WTC11 (cell line): ENCODE results near the gene FBRSL1. TPM values are rescaled to one million over a fixed set of nuclear protein-coding genes. Genes with fewer than 3 reads are reported as not detected.

Source experiments
- ATAC-seq: fragments of 200-7000 bp; cut with Tn5 transposase; 2 replicates; pipeline ENCODE4 v1.10.0; 2021; ENCODE audit warnings: mild to moderate bottlenecking, moderate library complexity
- CTCF ChIA-PET: fragments of 300-600 bp; sonication (Branson Sonifier 250); formaldehyde crosslinking; loops from one replicate; lab custom pipeline; 2021; ENCODE audit warnings: antibody characterized with exemption; lab: Charles Lee
- POLR2A ChIA-PET: fragments of 350-600 bp; sonication (Branson Sonifier 250); formaldehyde crosslinking; loops from one replicate; lab custom pipeline; 2021; ENCODE audit warnings: antibody characterized with exemption; lab: Charles Lee
- DNase-seq: peaks from one replicate; pipeline ENCODE4 v3.0.0; 2021; ENCODE audit warnings: low spot score
- H3K27ac Mint-ChIP-seq: 2 replicates; pipeline ENCODE4 v1.8.0; 2021; ENCODE audit warnings: mixed read lengths
- H3K27me3 Mint-ChIP-seq: 2 replicates; pipeline ENCODE4 v1.8.0; 2021; ENCODE audit warnings: low read depth, mild to moderate bottlenecking, moderate library complexity, mixed read lengths
- H3K36me3 Mint-ChIP-seq: 2 replicates; pipeline ENCODE4 v1.8.0; 2021; ENCODE audit warnings: mixed read lengths
- H3K4me1 Mint-ChIP-seq: 2 replicates; pipeline ENCODE4 v1.8.0; 2022; ENCODE audit warnings: mixed read lengths
- H3K4me3 Mint-ChIP-seq: 2 replicates; pipeline ENCODE4 v1.8.0; 2021; ENCODE audit warnings: mild to moderate bottlenecking, moderate library complexity, mixed read lengths
- H3K9me3 Mint-ChIP-seq: 2 replicates; pipeline ENCODE4 v1.8.0; 2021; ENCODE audit warnings: mixed read lengths
- ESRRA ChIP-seq: sonication (generic); formaldehyde crosslinking; IDR thresholded peaks from 2 replicates; pipeline ENCODE4 v1.8.1; 2022; ENCODE audit warnings: mild to moderate bottlenecking, missing genetic modification reagents, borderline replicate concordance
- GABPB1 ChIP-seq: sonication (generic); formaldehyde crosslinking; IDR thresholded peaks from 2 replicates; pipeline ENCODE4 v1.8.1; 2023; ENCODE audit warnings: mild to moderate bottlenecking, missing genetic modification reagents
- HMGA2 ChIP-seq: fragments of 250-450 bp; sonication (Bioruptor Pico); IDR thresholded peaks from 2 replicates; pipeline ENCODE4 v1.4.0; 2021; ENCODE audit warnings: mild to moderate bottlenecking, moderate library complexity
- KAT7 ChIP-seq: sonication (generic); formaldehyde crosslinking; IDR thresholded peaks from 2 replicates; pipeline ENCODE4 v1.8.1; 2023; ENCODE audit warnings: missing genetic modification reagents, mild to moderate bottlenecking, borderline replicate concordance
- SOX15 ChIP-seq: fragments of 250-450 bp; sonication (Bioruptor Pico); IDR thresholded peaks from 2 replicates; pipeline ENCODE4 v1.9.0; 2021; ENCODE audit warnings: mild to moderate bottlenecking
- SP1 ChIP-seq: sonication (generic); formaldehyde crosslinking; conservative IDR thresholded peaks from 2 replicates; pipeline ENCODE4 v1.8.1; 2022; ENCODE audit warnings: missing genetic modification reagents
- TP53 ChIP-seq: sonication (generic); formaldehyde crosslinking; IDR thresholded peaks from 2 replicates; pipeline ENCODE4 v1.8.1; 2023; ENCODE audit warnings: mild to moderate bottlenecking, missing genetic modification reagents
- ZNF263 ChIP-seq: sonication (generic); formaldehyde crosslinking; IDR thresholded peaks from 2 replicates; pipeline ENCODE4 v1.8.1; 2022; ENCODE audit warnings: low read depth, mild to moderate bottlenecking, moderate library complexity, missing genetic modification reagents
- ZNF423 ChIP-seq: fragments of 250-450 bp; sonication (Bioruptor Pico); IDR thresholded peaks from 2 replicates; pipeline ENCODE4 v2.1.2; 2022; ENCODE audit warnings: mild to moderate bottlenecking, moderate library complexity
- total RNA-seq: library from RNA; stranded (reverse); gene quantifications from 3 replicates; pipeline ENCODE4 v1.2.3, GENCODE V29; 2021
- TF ChIP-seq, protein P1 (sequence below): fragments of 250-450 bp; sonication (Bioruptor Pico); IDR thresholded peaks from 2 replicates; pipeline ENCODE4 v1.9.0; 2021; ENCODE audit warnings: mild to moderate bottlenecking, borderline replicate concordance
- TF ChIP-seq, protein P2 (sequence below): fragments of 200-600 bp; IDR thresholded peaks from 2 replicates; pipeline ENCODE4 v1.8.0; 2022; ENCODE audit warnings: antibody characterized with exemption
- TF ChIP-seq, protein P3 (sequence below): sonication (generic); formaldehyde crosslinking; IDR thresholded peaks from 2 replicates; pipeline ENCODE4 v1.8.0; 2022; ENCODE audit warnings: mild to moderate bottlenecking, missing genetic modification reagents
- TF ChIP-seq, protein P4 (sequence below): fragments of 250-450 bp; sonication (Bioruptor Pico); IDR thresholded peaks from 2 replicates; pipeline ENCODE4 v1.9.0; 2021; ENCODE audit warnings: mild to moderate bottlenecking
- TF ChIP-seq, protein P5 (sequence below): sonication (generic); formaldehyde crosslinking; IDR thresholded peaks from 2 replicates; pipeline ENCODE4 v1.8.0; 2023; ENCODE audit warnings: missing genetic modification reagents
- TF ChIP-seq, protein P6 (sequence below): sonication (generic); formaldehyde crosslinking; IDR thresholded peaks from 2 replicates; pipeline ENCODE4 v1.8.1; 2022; ENCODE audit warnings: mild to moderate bottlenecking, missing genetic modification reagents, moderate library complexity, borderline replicate concordance

FBRSL1 gene
- total RNA-seq, 1 experiment from 2014 or later: 129 TPM

DNA sequence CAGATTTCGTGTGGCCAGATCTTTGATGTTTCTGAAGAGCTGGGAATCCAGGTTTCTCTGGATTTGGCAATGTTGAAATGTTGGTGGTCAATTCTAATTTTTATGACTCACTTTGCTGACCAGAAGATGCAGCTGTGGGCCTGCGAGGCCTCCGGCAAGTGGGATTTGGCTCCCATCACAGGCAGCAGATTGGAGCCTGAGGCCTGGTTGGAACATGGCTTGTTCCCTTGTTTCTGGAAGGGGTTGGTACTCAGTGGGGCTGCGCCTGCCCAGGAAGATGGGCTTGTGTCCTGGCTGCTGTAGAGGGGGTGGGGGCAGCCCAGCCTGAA is 23.1 kb downstream of the FBRSL1 start:
- Mint-ChIP-seq H3K36me3 (peaks cover 2% of the 10 kb centered on the region), H3K27ac (no peak overlapping the region)

More for the DNA sequence above, 23.1 kb downstream of the FBRSL1 start:
- TF ChIP-seq, protein P1, sequence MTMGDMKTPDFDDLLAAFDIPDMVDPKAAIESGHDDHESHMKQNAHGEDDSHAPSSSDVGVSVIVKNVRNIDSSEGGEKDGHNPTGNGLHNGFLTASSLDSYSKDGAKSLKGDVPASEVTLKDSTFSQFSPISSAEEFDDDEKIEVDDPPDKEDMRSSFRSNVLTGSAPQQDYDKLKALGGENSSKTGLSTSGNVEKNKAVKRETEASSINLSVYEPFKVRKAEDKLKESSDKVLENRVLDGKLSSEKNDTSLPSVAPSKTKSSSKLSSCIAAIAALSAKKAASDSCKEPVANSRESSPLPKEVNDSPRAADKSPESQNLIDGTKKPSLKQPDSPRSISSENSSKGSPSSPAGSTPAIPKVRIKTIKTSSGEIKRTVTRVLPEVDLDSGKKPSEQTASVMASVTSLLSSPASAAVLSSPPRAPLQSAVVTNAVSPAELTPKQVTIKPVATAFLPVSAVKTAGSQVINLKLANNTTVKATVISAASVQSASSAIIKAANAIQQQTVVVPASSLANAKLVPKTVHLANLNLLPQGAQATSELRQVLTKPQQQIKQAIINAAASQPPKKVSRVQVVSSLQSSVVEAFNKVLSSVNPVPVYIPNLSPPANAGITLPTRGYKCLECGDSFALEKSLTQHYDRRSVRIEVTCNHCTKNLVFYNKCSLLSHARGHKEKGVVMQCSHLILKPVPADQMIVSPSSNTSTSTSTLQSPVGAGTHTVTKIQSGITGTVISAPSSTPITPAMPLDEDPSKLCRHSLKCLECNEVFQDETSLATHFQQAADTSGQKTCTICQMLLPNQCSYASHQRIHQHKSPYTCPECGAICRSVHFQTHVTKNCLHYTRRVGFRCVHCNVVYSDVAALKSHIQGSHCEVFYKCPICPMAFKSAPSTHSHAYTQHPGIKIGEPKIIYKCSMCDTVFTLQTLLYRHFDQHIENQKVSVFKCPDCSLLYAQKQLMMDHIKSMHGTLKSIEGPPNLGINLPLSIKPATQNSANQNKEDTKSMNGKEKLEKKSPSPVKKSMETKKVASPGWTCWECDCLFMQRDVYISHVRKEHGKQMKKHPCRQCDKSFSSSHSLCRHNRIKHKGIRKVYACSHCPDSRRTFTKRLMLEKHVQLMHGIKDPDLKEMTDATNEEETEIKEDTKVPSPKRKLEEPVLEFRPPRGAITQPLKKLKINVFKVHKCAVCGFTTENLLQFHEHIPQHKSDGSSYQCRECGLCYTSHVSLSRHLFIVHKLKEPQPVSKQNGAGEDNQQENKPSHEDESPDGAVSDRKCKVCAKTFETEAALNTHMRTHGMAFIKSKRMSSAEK: no peak
- TF ChIP-seq, protein P2, sequence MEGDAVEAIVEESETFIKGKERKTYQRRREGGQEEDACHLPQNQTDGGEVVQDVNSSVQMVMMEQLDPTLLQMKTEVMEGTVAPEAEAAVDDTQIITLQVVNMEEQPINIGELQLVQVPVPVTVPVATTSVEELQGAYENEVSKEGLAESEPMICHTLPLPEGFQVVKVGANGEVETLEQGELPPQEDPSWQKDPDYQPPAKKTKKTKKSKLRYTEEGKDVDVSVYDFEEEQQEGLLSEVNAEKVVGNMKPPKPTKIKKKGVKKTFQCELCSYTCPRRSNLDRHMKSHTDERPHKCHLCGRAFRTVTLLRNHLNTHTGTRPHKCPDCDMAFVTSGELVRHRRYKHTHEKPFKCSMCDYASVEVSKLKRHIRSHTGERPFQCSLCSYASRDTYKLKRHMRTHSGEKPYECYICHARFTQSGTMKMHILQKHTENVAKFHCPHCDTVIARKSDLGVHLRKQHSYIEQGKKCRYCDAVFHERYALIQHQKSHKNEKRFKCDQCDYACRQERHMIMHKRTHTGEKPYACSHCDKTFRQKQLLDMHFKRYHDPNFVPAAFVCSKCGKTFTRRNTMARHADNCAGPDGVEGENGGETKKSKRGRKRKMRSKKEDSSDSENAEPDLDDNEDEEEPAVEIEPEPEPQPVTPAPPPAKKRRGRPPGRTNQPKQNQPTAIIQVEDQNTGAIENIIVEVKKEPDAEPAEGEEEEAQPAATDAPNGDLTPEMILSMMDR: no peak
- TF ChIP-seq, protein P3, sequence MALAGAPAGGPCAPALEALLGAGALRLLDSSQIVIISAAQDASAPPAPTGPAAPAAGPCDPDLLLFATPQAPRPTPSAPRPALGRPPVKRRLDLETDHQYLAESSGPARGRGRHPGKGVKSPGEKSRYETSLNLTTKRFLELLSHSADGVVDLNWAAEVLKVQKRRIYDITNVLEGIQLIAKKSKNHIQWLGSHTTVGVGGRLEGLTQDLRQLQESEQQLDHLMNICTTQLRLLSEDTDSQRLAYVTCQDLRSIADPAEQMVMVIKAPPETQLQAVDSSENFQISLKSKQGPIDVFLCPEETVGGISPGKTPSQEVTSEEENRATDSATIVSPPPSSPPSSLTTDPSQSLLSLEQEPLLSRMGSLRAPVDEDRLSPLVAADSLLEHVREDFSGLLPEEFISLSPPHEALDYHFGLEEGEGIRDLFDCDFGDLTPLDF: no peak
- TF ChIP-seq SP1 (CRISPR knock-in tag) (no peak), ZNF263 (CRISPR knock-in tag) (no peak), KAT7 (no peak), ZNF423 (CRISPR knock-in tag) (no peak), HMGA2 (CRISPR knock-in tag) (no peak), GABPB1 (CRISPR knock-in tag) (no peak), ESRRA (CRISPR knock-in tag) (no peak), TP53 (CRISPR knock-in tag) (no peak), SOX15 (CRISPR knock-in tag) (no peak)
- TF ChIP-seq, protein P4, sequence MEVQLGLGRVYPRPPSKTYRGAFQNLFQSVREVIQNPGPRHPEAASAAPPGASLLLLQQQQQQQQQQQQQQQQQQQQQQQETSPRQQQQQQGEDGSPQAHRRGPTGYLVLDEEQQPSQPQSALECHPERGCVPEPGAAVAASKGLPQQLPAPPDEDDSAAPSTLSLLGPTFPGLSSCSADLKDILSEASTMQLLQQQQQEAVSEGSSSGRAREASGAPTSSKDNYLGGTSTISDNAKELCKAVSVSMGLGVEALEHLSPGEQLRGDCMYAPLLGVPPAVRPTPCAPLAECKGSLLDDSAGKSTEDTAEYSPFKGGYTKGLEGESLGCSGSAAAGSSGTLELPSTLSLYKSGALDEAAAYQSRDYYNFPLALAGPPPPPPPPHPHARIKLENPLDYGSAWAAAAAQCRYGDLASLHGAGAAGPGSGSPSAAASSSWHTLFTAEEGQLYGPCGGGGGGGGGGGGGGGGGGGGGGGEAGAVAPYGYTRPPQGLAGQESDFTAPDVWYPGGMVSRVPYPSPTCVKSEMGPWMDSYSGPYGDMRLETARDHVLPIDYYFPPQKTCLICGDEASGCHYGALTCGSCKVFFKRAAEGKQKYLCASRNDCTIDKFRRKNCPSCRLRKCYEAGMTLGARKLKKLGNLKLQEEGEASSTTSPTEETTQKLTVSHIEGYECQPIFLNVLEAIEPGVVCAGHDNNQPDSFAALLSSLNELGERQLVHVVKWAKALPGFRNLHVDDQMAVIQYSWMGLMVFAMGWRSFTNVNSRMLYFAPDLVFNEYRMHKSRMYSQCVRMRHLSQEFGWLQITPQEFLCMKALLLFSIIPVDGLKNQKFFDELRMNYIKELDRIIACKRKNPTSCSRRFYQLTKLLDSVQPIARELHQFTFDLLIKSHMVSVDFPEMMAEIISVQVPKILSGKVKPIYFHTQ: no peak
- TF ChIP-seq, protein P5, sequence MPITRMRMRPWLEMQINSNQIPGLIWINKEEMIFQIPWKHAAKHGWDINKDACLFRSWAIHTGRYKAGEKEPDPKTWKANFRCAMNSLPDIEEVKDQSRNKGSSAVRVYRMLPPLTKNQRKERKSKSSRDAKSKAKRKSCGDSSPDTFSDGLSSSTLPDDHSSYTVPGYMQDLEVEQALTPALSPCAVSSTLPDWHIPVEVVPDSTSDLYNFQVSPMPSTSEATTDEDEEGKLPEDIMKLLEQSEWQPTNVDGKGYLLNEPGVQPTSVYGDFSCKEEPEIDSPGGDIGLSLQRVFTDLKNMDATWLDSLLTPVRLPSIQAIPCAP (CRISPR knock-in tag): no peak
- TF ChIP-seq, protein P6, sequence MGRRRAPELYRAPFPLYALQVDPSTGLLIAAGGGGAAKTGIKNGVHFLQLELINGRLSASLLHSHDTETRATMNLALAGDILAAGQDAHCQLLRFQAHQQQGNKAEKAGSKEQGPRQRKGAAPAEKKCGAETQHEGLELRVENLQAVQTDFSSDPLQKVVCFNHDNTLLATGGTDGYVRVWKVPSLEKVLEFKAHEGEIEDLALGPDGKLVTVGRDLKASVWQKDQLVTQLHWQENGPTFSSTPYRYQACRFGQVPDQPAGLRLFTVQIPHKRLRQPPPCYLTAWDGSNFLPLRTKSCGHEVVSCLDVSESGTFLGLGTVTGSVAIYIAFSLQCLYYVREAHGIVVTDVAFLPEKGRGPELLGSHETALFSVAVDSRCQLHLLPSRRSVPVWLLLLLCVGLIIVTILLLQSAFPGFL (CRISPR knock-in tag): no peak
- no peak for DNase-seq
- Mint-ChIP-seq H3K4me1 (no peaks in the 10 kb centered on the region), H3K4me3 (no peak overlapping the region), H3K27me3 (peaks cover 14% of the 10 kb centered on the region), H3K9me3 (peaks cover 1% of the 10 kb centered on the region)
- CTCF ChIA-PET: interaction anchor here (1.4 to 2.1 kb wide), 3 partner anchors 11 to 52 kb away, joined by 4 to 10 read pairs (median 4); no protein-coding TSS in a partner anchor
- no peak for ATAC-seq
- POLR2A ChIA-PET: no interaction called here
